ENCODE results near the gene EHMT2.
"Not testable (repeated sequence)": the region's sequence is repeated elsewhere in the genome, so short reads cannot be mapped to it uniquely, and the experiment has no call there.

Gene EHMT2

DNA sequence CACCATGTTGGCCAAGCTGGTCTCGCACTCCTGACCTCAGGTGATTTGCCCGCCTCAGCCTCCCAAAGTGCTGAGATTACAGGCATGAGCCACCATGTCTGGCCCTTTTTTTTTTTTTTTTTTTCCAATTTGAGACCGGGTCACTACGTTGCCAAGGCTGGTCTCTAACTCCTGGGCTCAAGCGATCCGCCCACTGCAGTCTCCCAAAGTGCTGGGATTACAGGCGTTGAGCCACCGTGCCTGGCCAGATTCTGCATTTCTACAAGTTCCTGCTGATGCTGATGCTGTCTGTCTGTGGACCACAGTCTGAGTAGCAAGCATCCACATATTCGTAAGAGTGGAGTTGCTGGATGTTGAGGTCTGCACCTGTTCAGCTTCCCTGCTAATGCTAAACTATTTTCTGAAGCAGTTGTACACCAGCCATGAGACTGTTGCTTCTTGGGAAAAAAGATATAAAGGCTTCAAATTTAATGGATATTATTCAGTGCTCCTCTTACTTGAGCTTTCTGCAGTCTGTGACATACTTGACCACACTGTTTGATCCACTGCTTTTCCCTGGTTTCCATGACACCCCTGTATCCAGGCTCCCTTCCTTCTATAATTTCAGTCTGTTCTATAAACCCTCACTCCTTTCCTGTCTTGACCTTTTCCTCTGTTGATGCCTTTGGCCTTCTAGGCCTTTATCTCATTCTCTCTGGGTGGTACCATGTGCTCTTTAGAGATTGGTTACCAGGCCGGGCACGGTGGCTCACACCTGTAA, 14.5 kb upstream of the EHMT2 start:
- DNase-seq = no peak

DNA sequence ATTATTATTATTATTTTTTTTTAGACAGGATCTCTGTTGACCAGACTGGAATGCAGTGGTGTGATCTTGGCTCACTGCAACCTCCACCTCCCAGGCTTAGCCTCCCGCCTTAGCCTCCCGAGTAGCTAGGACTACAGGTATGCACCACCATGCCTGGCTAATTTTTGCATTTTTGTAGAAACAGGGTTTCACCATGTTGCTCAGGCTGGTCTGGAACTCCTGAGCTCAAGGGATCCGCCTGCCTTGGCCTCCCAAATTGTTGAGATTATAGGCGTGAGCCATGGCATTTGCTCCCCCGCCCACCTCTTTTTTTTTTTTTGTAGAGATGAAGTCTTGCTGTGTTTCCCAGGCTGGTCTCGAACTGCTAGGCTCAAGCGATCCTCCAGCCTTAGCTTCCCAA, 11.8 kb upstream of the EHMT2 start:
- not testable (repeated sequence) for DNase-seq

DNA sequence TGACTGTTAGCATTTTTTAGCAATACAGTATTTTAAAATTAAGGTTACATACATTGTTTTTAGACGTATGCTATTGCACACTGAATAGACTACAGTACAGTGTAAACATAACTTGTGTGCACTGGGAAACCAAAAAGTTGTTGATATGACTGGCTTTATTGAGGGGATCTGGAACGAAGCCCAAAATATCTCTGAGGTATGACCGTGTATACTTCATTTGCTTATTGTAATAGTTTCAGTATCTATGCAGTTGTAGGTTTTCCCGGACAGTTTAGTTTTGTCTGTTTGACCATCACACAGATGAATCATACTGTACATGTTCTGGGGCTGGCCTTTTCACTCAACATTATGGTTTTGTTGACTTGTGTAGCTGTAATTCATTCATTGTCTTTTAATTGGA, 11.3 kb upstream of the EHMT2 start:
- DNase-seq = no peak

DNA sequence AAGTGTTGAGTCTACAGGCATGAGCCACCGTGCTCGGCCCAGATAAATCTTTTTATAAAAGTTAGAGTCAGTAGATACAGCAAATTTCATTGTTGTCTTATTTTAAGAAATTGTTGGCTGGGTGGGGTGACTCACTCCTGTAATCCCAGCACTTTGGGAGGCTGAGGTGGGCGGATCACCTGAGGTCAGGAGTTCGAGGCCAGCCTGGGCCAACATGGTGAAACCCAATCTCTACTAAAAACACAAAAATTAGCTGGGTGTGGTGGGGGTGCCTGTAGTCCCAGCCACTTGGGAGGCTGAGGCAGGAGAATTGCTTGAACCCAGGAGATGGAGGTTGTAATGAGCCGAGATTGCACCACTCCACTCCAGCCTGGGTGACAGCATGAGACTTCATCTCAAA, 10.8 kb upstream of the EHMT2 start:
- not testable (repeated sequence) for DNase-seq

DNA sequence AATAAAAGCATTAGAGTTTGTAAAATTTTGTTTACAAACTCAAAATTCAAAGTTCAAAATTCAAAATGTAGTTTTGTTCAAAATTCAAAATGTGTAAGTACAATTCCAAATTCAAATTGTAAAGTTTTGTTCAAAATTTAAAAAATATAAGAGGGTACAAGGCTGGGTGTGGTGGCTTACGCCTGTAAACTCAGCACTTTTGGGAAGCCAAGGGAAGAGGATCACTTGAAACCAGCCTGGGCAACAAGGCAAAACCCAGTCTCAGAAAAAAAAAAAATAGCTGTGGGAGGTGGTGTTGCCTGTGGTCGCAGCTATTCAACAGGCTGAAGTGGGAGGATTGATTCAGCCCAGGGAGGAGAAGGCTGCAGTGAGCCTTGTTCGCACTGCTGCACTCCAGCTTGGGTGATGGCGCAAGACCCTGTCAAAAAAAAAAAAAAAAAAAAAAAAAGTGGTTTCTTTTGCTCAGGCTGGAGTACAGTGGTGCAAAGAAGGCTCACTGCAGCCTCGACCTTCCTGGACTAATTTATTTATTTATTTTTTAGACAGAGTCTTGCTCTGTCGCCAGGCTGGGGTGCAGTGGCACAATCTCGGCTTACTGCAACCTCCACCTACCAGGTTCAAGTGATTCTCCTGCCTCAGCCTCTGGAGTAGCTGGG, 9.8 kb upstream of the EHMT2 start:
- no peak for DNase-seq

DNA sequence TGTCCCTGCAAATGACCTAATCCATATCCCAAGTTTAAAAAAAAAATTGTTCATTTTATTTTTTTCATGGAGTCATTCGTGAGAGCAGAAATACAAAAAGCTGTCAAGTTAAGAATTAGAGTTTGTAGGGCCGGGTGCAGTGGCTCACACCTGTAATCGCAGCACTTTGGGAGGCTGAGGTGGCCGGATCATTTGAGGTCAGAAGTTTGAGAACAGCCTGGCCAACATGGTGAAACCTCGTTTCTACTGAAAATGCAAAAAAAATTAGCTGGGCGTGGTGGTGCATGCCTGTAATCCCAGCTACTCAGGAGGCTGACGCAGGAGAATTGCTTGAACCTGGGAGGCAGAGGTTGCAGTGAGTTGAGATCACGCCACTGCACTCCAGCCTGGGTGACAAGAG, 9.2 kb upstream of the EHMT2 start:
- not testable (repeated sequence) for DNase-seq

DNA sequence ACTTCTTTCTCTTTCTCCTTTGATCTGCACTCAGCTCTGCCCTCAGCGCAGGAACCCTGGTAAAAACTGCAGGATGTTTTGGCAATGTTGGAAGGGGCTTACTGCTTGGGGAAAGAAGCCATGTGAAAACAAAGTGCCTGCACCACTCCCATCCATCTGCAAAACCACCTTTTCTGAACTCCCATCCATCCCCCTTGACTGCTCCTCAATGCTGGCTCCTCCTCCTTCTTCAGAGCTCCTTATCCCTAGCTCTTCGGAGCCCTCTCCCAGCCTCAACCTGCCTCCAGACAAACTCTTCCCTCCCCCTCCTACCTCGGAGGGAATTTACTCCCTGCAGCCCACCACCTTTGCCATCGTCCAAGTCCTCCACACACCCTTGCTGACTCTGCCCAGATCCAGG, 8.6 kb upstream of the EHMT2 start:
- DNase-seq = no peak

DNA sequence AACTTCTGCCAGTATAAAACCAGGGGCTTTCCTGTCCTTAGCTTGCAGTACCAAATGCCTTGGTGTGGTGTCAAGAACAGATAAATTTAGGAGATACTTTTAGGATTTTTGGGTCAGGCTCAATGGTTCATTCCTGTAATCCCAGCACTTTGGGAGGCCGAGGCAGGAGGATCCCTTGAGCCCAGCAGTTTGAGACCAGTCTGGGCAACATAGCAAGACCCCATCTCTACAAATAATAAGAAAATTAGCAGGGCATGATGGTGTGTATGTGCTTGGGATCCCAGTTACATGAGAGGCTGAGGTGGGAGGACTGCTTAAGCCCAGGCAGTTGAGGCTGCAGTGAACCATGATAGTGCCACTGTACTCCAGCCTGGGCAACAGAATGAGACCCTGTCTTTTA, 7.5 kb upstream of the EHMT2 start:
- DNase-seq = no peak

DNA sequence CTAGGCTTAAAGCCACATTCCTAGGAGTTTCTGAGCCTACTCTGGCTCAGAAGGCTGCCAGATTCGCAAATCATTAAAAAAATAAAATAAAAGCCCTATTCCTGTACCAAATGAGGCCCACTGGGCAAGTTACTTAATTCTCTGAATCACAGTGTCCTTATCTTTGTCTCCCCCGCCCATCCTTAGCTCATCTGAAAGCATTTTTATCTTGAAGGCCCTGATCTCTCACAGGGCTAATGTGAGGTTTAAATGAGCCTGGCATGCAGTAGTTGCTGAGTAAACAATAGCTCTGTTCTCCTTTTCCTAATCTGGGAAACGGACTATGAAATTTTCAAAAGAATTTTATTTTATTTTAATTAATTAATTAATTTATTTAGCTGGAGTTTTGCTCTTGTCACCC, 6.5 kb upstream of the EHMT2 start:
- DNase-seq = no peak

DNA sequence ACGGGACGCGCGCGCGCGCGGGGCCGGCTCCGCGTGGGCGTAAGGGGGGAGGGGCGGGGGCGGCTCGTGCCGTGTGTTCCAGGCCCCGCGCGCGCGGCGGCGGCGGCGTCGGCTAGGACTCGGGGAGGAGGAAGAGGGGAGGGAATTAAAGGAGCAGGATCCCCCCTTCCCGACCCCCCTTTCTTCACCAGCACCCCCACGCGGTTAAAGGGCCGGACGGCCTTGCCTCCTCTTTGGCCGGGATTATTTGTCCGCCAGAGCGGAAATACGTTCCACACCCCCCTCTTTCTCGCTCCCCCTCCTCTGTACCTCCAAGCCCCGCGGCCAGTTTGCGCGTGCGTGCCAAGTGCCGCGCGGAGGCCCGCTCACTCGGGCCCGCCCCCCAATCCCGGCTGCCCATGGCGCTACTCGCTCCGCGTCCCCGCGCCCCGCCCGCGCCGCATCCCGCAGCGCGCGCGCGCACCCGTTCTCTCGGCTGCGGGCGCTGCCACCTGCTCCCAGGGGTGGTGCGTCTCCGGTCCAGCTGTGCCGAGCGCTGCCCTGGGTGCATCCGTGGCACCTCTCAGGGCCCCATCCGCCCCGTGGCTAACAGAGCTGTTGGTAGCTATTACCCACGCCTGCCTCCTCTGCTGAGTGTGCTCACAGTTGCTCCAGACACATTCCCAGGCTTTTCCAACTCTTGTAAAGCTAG, 4.6 kb upstream of the EHMT2 start, which contains the start of gene ZBTB12:
Gene ZBTB12, minus strand, starts transcription at position 134 of the 691 bp plus-strand sequence. CDS start 781 bp downstream, outside the sequence.
- peak; percentile 96 for DNase-seq

DNA sequence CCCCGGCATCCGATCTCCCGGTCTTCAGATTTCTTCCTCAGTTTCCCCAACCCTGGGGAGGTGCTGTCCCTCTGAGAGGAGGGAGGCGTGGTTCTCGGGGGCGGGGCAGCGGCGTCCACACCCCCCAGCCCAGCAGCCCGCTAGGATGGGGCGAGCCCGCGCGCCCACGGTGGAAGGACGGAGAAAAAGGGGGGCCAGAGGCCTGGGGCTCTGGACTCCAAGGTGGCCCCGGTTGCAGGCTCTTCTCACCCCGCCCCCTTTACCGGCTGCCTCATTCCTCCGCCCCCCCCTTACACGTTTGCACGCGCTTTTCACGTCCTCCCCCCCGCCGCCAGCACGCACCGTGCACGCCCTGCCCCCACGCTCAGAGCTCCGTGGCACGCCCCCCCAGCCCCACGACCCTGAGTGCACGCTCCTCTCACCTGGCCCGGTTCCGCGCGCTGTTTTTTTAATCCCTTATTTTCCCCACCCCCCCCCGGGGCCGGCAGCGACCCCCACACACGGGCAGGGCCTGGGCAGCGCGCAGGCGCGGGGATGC, 4.0 kb upstream of the EHMT2 start:
- peak; percentile 35 for DNase-seq

DNA sequence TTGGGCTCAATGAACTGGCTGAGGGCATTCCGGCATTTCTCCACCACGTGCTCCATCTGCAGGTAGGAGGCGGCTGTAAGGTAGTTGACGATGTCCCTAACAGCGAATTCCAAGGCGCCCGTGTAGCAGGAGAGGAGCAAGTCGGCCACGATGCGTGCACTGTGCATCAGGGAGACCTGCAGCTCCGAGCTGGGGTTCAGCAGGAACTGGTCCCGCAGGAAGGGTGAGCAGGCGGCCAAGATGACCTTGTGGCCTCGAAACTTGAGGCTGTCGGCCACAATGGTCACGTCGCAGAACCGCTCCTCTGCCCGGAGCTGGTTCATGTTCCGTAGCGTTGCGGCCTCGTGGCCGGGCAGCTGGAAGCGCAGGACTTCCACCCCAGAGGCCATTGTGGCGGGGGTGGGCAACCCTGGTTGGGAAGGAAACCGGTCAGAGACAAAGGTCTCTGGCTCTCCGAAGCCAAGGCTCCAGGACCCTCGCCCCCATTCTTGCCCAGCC, 3.5 kb upstream of the EHMT2 start:
- no peak for DNase-seq

DNA sequence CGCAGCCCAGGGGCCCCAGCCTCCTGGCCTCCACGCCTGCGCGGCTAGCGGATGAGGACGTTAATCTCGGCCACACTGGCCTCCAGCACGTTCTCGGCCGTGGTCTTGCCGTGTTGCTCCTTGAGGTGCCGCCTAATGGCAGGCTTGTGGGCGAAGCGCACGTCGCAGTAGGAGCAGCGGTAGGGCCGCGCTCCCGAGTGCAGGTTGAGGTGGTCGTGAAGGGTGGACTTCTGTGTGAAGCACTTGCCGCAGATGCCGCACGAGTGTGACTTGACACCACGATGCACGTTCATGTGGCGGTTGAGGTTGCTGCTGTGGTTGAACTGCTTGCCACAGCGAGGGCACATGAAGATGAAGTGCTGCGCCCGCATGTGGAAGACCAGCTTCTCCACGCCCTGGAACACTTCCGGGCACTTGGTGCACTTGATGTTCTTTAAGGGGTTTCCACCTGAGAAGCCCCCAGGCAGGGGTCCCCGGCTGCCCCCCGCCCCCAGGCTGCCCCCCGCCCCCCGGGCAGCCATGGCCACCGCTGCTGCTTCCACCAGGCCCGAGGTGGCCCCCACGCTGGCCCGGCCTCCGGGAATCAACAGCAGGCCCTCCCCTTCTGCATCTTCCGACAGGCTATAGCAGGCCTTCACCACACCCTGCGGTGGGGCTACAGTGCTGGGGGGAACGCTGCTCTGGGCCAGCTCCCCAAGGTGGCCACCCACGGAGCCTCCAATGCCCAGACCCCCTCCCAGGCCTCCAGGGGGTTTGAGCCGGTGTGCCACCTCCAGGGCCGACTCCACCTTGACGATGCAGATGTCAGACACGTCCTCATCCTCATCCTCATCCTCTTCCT, 2.6 kb upstream of the EHMT2 start:
- DNase-seq = no peak

DNA sequence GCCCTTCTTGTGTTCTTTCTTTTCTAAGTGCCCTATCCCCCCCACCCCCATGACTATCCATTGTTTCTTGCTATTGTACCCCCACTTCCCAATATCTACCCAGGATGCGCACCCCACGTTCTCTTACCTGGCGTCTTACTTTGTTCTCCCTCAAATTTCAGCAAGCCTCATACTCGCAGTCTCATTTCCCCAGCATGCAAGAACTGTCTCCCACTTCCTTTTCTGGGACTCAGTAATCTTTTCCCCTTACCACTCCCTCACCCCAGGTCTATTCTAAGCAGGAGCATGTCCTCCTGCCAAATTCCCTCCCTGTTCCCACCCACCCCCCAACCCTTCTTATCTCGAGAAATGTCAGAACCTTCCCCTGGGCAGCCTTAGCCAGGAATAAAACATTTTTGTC, 1.7 kb upstream of the EHMT2 start:
- DNase-seq = no peak

DNA sequence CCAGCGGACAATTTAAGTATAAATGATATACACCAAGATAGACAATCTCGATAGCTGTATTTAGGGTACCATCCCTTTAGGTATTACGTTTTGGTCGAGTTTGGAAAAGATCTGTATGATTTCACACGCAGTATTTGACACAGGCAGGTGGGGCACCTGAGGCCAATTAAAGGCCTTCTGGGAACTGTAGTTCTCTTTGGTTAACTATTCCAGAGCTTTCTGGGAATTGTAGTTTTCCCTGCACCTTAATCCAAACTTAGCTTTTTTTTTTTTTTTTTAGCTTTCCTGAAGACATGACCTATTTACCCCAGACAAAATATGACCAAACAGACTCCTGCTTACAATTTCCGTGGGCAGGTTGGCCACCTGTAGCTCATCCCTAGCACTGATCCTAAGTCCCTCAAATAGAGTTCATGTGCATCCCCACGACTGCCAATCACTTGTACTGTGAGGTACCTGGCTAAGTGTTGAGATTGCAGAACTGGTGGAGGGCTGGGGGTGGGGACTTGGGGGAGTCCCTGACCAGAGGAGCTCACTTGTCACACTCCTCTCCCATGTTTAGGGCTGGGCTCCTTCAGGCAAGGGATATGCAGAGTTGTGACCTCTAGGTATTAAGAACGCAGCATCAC, 999 bp upstream of the EHMT2 start:
- peak; percentile 84 for DNase-seq

DNA sequence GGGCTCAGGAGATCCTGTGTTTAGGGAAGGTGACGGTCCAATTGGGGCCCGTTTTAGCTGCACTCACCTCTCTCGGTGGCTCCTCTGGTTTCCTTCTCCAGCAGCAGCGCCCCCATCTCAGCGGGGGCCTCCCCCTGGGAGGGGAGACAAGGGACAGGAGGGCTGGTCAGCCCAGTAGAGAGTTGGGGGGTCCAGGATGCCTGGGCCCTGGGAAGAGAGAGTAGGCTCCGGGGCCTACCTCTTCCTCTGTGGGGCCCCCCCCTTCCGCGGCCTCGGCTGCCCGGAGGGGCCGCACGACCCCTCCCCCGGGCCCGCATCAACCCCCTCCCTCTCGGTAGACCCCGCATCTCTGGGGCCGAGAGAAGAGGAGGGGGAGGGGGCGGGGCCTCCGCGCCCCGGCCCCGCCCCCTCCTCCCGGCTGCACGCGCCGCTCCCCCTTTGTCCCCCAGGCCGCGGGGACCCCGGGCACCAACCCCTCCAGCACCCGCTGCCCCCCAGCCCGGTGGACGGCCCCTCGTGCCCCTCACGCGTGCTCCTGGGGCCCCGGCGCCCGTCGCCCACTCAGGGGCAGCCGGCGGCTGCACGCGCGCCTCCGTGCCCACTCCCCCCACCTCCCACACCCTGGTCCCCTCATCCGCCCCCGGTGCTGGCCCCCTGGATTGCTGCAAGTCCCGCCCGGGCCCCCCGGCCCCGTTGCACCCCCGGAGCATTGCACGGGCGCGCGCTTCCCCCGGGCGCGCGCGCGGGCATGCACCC, 464 bp downstream of the EHMT2 start:
- DNase-seq = no peak

DNA sequence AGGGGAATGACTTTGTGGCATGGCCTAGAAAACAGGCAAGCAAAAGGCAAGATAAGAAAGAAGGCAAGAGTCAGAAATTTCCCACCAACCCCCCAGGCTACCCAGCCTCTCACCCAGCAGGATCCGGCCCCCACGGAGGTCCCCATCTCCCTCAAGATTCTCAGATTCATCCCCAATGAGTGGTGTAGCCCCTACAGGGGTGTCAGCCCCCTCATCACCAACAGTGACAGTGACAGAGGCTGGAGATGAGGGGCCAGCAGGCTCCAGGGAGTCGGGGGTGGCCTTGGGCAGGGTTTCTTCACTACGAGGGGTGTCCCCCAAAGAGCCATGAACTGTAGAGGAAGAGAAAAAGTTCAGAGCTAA, 1.0 kb downstream of the EHMT2 start:
- DNase-seq = no peak

DNA sequence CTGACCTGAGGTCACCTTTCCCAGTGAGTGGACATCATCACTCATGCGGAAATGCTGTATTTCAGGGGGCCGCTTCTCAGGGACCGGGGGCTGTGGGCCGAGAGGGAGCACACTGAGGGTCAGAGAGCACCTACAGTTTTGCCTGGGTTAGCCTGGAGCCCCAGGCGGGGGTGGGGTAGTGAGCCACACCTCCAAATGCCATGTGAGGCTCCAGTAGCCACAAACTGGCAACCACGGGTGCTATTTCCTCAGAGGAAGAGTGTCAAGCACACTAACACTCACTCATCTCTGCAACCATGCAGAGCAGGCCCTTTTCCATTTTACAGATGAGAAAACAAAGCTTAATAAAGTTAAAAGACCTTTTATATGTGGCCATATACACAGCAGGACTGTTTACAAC, 4.7 kb downstream of the EHMT2 start:
- DNase-seq = no peak

DNA sequence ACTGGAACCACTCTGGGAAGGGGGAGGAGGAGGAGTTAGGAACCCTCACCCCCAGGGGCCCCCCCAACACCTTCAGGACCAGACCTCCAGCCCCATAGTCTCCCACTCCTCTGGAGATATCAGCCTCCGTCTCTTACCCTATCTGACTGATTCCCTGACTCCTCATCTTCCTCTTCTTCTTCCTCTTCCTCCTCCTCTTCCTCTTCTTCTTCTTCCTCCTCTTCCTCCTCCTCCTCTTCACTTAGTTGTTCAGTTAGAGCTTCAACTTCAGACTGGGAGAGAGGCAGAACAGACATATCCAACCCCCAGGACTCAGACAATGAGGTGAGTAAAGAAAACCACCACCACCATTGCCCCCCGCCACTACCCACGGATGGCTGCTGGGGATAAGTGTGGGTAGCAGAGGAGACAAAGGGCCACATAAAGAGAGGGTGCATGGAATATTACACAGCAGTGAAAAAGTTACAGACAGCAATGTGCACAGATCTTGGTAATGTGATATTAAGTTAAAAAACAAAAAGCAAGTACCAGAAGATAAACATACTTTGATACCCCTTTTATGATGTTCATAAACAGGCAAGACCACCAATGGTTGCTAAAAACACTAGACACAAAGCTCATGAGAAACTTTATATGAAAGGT, 8.0 kb downstream of the EHMT2 start:
- no peak for DNase-seq

DNA sequence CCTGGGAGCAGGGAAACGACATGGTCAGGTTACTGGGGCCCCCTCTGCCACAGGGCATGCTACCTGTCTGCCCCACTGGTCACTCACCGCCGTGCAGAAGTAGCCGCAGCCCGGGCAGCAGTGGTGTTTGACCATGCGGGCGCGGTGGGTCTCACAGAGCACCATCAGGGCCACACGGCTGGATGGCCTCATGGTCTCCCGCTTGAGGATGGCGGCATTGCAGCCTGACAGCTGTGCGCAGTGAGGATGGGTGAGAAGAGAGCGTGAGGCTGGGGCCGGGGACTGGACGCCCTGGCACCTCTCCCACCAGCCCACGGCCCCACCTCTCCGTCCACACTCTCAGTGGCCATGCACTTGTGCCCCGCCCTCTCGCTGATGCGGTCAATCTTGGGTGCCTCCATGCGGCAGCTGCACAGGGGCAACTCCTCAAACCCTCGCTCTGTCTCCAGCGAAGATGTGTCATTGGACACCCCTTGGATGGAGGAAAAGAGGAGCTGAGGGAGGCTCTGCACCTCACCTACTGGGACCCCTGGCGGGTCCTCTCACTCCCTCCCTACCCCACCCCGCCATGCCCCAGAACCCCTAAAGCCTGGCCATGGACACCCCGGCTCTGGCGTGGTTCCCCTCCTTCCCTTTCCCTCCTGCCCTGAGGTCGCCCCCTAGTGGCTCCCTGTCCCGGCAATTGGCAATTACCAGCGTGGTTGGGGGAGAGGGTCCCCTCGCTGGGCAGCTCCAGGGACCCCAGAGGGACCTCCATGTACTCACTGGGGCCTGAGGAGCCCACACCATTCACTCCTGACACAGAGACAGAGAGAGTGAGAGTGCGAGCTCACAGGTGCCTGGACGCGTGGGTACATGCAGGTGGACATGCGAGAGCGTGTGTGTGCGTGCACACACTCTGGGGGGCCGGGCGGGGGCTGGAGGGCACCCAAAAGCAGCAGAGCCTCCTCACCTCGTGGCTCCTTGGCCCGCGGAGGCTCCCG, 8.9 kb downstream of the EHMT2 start:
- no peak for DNase-seq

Measured in NCI-H510A treated with DMSO at 0.1 percent for 48 hours (cell line).